Measurements from ENCODE around the gene MLLT3. TPM values are rescaled to one million over a fixed set of nuclear protein-coding genes. Genes with fewer than 3 reads are reported as not detected.

MLLT3 gene
- total and polyA plus RNA-seq, 2 of the 8 experiments (the other 6 are each of a cell fraction or from before 2014, with no cell fraction given): 5.9 to 9.6 TPM

GRCh38 chr9:20611691-20612287, 10.5 kb downstream of the MLLT3 start:
- no peak overlapping the region for H3K18ac ChIP-seq (ENCODE audit: extremely low read depth, low read length)
- H3K14ac ChIP-seq (ENCODE audit: insufficient read length): no peak overlapping the region
- no peak overlapping the region for H4K91ac ChIP-seq (replicated peaks; ENCODE audit: insufficient read length, low read length)
- DNase-seq (ENCODE audit: low read depth in 1 of 2, low spot score in 2 of 2) (no peak), FAIRE-seq (peak; percentile 87)
- no peak overlapping the region for H3K27ac ChIP-seq (ENCODE audit: low read depth, low read length)
- no peaks in the 10 kb centered on the region for H3K79me1 ChIP-seq (ENCODE audit: low read depth, low read length)
- no peak overlapping the region for H3K4me3 ChIP-seq (ENCODE audit: extremely low read depth in 1 of 4, insufficient read depth in 2 of 4, low read depth in 3 of 4, low read length in 4 of 4)
- H3K4ac ChIP-seq (replicated peaks; ENCODE audit: insufficient read length, low read depth, low read length): peak overlapping the region; percentile 7
- H2BK20ac ChIP-seq (ENCODE audit: low read length): no peak overlapping the region
- no peaks in the 10 kb centered on the region for H4K20me1 ChIP-seq (replicated peaks in 1 of 2; ENCODE audit: control insufficient read depth in 1 of 2, insufficient read depth in 2 of 2, low read length in 2 of 2)
- H2BK5ac ChIP-seq (ENCODE audit: low read depth, low read length): no peak overlapping the region
- H3K79me2 ChIP-seq (ENCODE audit: control insufficient read depth in 1 of 2, insufficient read depth in 2 of 2, low read length in 2 of 2): no peaks in the 10 kb centered on the region
- no peak overlapping the region for H3K56ac ChIP-seq (replicated peaks; ENCODE audit: insufficient read length, low read depth, low read length)
- TF ChIP-seq RAD21 (IDR thresholded peaks at IDR 0.05 in 1 of 2, conservative IDR thresholded peaks at IDR 0.05 in 1 of 2; ENCODE audit: low read depth in 2 of 2, low read length in 2 of 2) (peak in 1 of 2 experiments; percentile 16; a peak in 2 of 4 replicates), TAF7 (optimal IDR thresholded peaks at IDR 0.05; ENCODE audit: borderline replicate concordance, low read depth, low read length) (no peak), CTCF (IDR thresholded peaks at IDR 0.05; ENCODE audit: control extremely low read depth in 1 of 3, insufficient read depth in 1 of 3, low read depth in 1 of 3, low read length in 3 of 3) (peak in 1 of 3 experiments; percentile 35; a peak in 2 of 4 replicates)
- H3K27me3 ChIP-seq (replicated peaks in 1 of 4; ENCODE audit: control insufficient read depth in 3 of 4, extremely low read depth in 1 of 4, insufficient read depth in 3 of 4, low read length in 3 of 4): no peaks in the 10 kb centered on the region
- no peaks in the 10 kb centered on the region for H3K23me2 ChIP-seq (ENCODE audit: low read depth, low read length)
- no peak overlapping the region for H3K4me2 ChIP-seq (ENCODE audit: insufficient read depth in 1 of 2, low read depth in 2 of 2, low read length in 2 of 2)
- H2BK120ac ChIP-seq (replicated peaks; ENCODE audit: low read depth, low read length): no peak overlapping the region
- no peak overlapping the region for H2AFZ ChIP-seq (ENCODE audit: low read length)
- CTCF ChIA-PET (ENCODE audit: partially characterized antibody): interaction anchor here (0.7 to 1.9 kb wide), 17 partner anchors 10 to 499 kb away, joined by 3 to 11 read pairs (median 3); partner anchors contain the start of gene MLLT3
- POLR2A ChIA-PET (ENCODE audit: partially characterized antibody): interaction anchor here (1.2 kb wide), 1 partner anchor 47 kb away, joined by 5 read pairs; no protein-coding TSS in a partner anchor
- H2AK5ac ChIP-seq (ENCODE audit: low read depth, low read length): no peak overlapping the region
- no peak overlapping the region for H4K8ac ChIP-seq (ENCODE audit: extremely low read depth, insufficient read depth, low read length)
- no peaks in the 10 kb centered on the region for H3K9me3 ChIP-seq (ENCODE audit: insufficient read depth in 2 of 2, low read depth in 1 of 2, low read length in 1 of 2)
- H2BK12ac ChIP-seq (ENCODE audit: low read depth, low read length): no peak overlapping the region
- no peak overlapping the region for H2BK15ac ChIP-seq (ENCODE audit: low read length)
- no peaks in the 10 kb centered on the region for H3K4me1 ChIP-seq (replicated peaks in 1 of 4; ENCODE audit: control insufficient read depth in 3 of 4, insufficient read depth in 4 of 4, low read length in 3 of 4)
- no peak overlapping the region for H4K5ac ChIP-seq (ENCODE audit: insufficient read length, low read depth, low read length)
- 76% methylated on average over 3 of the region's 3 CpGs; no CpG with 5 or more reads in 1 of the 2 experiments for WGBS, 2 experiments (ENCODE audit: extremely low coverage in 1 of 2, insufficient coverage in 1 of 2, insufficient read length in 1 of 2, insufficient replicate concordance in 2 of 2, low coverage in 1 of 2, low lambda C conversion rate in 2 of 2, missing lambda C conversion rate in 1 of 2)
- H3K36me3 ChIP-seq (ENCODE audit: control insufficient read depth in 2 of 4, insufficient read depth in 4 of 4, low read length in 3 of 4): no peaks in the 10 kb centered on the region
- H3K23ac ChIP-seq (ENCODE audit: insufficient read length): no peak overlapping the region
- H3K9ac ChIP-seq (replicated peaks in 1 of 4; ENCODE audit: extremely low read depth in 1 of 4, low read depth in 3 of 4, low read length in 3 of 4): no peak overlapping the region

All from H1 (cell line).